MCF 10A (cell line): ENCODE data around the gene CLN5. TPM values are rescaled to one million over a fixed set of nuclear protein-coding genes. Genes with fewer than 3 reads are reported as not detected.

ENCODE experiments used
- BruUV-seq: library from RNA; stranded (reverse); fragments of 400-500 nt; replicated peaks from 2 replicates; lab custom pipeline; 2021; lab: Mats Ljungman, UMichigan
- CTCF ChIA-PET: fragments of 300-600 bp; sonication (Branson Sonifier 250); formaldehyde crosslinking; extraction: SDS; loops from one replicate; lab custom pipeline; 2021; ENCODE audit warnings: antibody characterized with exemption, inconsistent platforms; lab: Yijun Ruan, JAX
- POLR2A ChIA-PET: fragments of 300-600, 350-650 bp; sonication (Branson Sonifier 250); formaldehyde crosslinking; extraction: SDS; loops from one replicate; lab custom pipeline; 2020; ENCODE audit warnings: antibody characterized with exemption, inconsistent platforms; lab: Yijun Ruan, JAX
- DNase-seq: peaks from one replicate; pipeline ENCODE4 v3.0.0-alpha.2; 2018; ENCODE audit not compliant: unreplicated experiment
- H3K27ac Mint-ChIP-seq: one replicate; pipeline ENCODE4 v1.8.0; 2022; ENCODE audit warnings: mild to moderate bottlenecking, low read depth, mixed read lengths; ENCODE audit not compliant: unreplicated experiment
- H3K27me3 Mint-ChIP-seq: one replicate; pipeline ENCODE4 v1.8.0; 2022; ENCODE audit warnings: mixed read lengths; ENCODE audit not compliant: insufficient read depth, unreplicated experiment
- H3K36me3 Mint-ChIP-seq: one replicate; pipeline ENCODE4 v1.8.0; 2022; ENCODE audit warnings: mild to moderate bottlenecking, moderate library complexity, mixed read lengths; ENCODE audit not compliant: insufficient read depth, unreplicated experiment
- H3K4me1 Mint-ChIP-seq: one replicate; pipeline ENCODE4 v1.8.0; 2022; ENCODE audit warnings: mixed read lengths; ENCODE audit not compliant: insufficient read depth, unreplicated experiment
- H3K4me3 Mint-ChIP-seq: one replicate; pipeline ENCODE4 v1.8.0; 2022; ENCODE audit warnings: mild to moderate bottlenecking, moderate library complexity, mixed read lengths; ENCODE audit not compliant: unreplicated experiment
- H3K9me3 Mint-ChIP-seq: one replicate; pipeline ENCODE4 v1.8.0; 2022; ENCODE audit warnings: mixed read lengths; ENCODE audit not compliant: unreplicated experiment
- CTCF ChIP-seq: fragments of 200-600 bp; IDR thresholded peaks from one replicate; pipeline ENCODE4 v1.8.0; 2022; ENCODE audit warnings: antibody characterized with exemption, mild to moderate bottlenecking; ENCODE audit not compliant: unreplicated experiment
- intact Hi-C: fragments of 100-400 bp; cut with micrococcal nuclease; formaldehyde crosslinking; loops from 2 replicates; pipeline ENCODE4 v1.14.1; 2022
- total RNA-seq: library from RNA; stranded (reverse); gene quantifications from 2 replicates; pipeline ENCODE4 v1.2.3, GENCODE V29; 2022

The CLN5 gene
- total RNA-seq, 1 experiment from 2014 or later, result 16.0 TPM

GRCh38 chr13:77040076-77040475, 48.2 kb downstream of the CLN5 start:
- no peak for DNase-seq
- intact Hi-C loops, result no loop called here
- no peak for TF ChIP-seq CTCF
- Mint-ChIP-seq H3K36me3 (peaks cover 27% of the 10 kb centered on the region), H3K9me3 (no peaks in the 10 kb centered on the region), H3K4me3 (no peak overlapping the region), H3K27ac (no peak overlapping the region), H3K27me3 (no peaks in the 10 kb centered on the region), H3K4me1 (no peaks in the 10 kb centered on the region)
- CTCF ChIA-PET, result interaction anchor here (1.2 kb wide), 1 partner anchor 49 kb away, joined by 3 read pairs; no protein-coding TSS in a partner anchor
- POLR2A ChIA-PET, result no interaction called here
- BruUV-seq, result no TSS peak

GRCh38 chr13:77040835-77041234, 49.0 kb downstream of the CLN5 start:
- Mint-ChIP-seq H3K4me1 (no peaks in the 10 kb centered on the region), H3K36me3 (peaks cover 29% of the 10 kb centered on the region), H3K9me3 (no peaks in the 10 kb centered on the region), H3K27ac (no peak overlapping the region), H3K27me3 (no peaks in the 10 kb centered on the region), H3K4me3 (no peak overlapping the region)
- intact Hi-C loops, result no loop called here
- POLR2A ChIA-PET, result no interaction called here
- TF ChIP-seq CTCF, result no peak
- CTCF ChIA-PET, result no interaction called here
- DNase-seq, result no peak
- no TSS peak for BruUV-seq

- DNase-seq, result no peak
- Mint-ChIP-seq H3K27ac (no peak overlapping the region), H3K4me1 (no peaks in the 10 kb centered on the region), H3K9me3 (no peaks in the 10 kb centered on the region), H3K36me3 (peaks cover 35% of the 10 kb centered on the region), H3K27me3 (no peaks in the 10 kb centered on the region), H3K4me3 (no peak overlapping the region)
- POLR2A ChIA-PET, result interaction anchor here (0.6 kb wide), 1 partner anchor 230 kb away, joined by 3 read pairs; no protein-coding TSS in a partner anchor
- BruUV-seq, result no TSS peak
- CTCF ChIA-PET, result interaction anchor here (0.7 to 1.4 kb wide), 3 partner anchors 8 to 1173 kb away, joined by 3 to 5 read pairs (median 4); no protein-coding TSS in a partner anchor
- intact Hi-C loops, result no loop called here
- TF ChIP-seq CTCF, result no peak
Observed at GRCh38 chr13:77042566-77043177, 50.8 kb downstream of the CLN5 start.

- no peak for DNase-seq
- Mint-ChIP-seq H3K4me1 (no peaks in the 10 kb centered on the region), H3K4me3 (no peak overlapping the region), H3K27me3 (no peaks in the 10 kb centered on the region), H3K9me3 (no peaks in the 10 kb centered on the region), H3K36me3 (peaks cover 61% of the 10 kb centered on the region), H3K27ac (no peak overlapping the region)
- intact Hi-C loops, result no loop called here
- POLR2A ChIA-PET, result interaction anchor here (0.6 kb wide), 1 partner anchor 111 kb away, joined by 3 read pairs; no protein-coding TSS in a partner anchor
- no peak for TF ChIP-seq CTCF
- no TSS peak for BruUV-seq
- CTCF ChIA-PET, result interaction anchor here (1.1 kb wide), 1 partner anchor 431 kb away, joined by 3 read pairs; no protein-coding TSS in a partner anchor
Observed at GRCh38 chr13:77047649-77048343, 55.9 kb downstream of the CLN5 start.
